GM19452 (cell line): ENCODE measurements around the gene ERN2.

Experiments used
- ATAC-seq: cut with Tn5 transposase; IDR thresholded peaks from one replicate; pipeline ENCODE4 v1.9.1; 2021; ENCODE audit not compliant: unreplicated experiment

The ERN2 gene

DNA sequence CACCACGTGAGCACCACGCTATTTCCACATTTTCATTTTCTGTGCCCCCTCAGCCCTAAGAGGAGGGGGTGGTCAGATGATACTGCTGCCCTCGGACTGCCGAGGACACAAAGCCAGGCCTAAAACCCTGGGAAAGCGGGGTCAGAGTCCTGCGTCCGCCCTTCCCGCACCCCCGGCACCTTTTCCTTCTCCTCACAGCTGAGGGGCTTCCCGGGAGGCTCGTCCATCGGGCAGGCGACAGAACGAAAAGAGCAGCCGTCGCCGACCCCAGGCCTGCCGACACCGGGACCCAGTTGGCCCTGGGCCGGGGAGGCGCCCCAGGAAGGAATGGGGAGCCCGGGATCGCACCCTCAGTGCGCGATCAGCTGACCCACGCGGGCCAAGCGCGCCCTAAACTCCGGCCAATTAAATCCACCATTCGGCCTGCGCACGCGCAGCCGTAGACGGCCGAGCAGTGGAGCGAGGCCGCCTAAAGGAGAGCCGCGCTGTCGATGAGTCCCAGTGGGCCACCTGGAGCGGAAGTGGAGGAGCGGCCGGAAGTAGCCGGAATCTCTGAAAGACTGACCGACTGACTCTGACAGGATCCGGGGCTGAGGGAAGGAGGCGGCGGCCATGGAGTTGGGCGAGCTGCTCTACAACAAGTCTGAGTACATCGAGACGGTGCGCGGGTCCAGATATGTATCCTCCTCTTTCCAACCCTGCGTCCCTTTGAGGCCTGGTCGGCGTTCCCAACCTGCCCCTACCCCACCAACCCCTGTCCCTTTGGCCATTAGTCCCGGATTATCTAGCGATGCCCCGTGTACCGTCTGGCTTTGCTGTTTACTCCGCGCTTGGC is 71.9 kb downstream of the ERN2 start, which contains the start of the genes DCTN5 and PALB2:
DCTN5 (plus strand) TSS at position 536 of the 835 bp plus-strand sequence; CDS start at position 613, 77 bp downstream.
PALB2 (minus strand) TSS at position 380 of the 835 bp plus-strand sequence; CDS start at position 227, 153 bp downstream.
- ATAC-seq = peak; percentile 96

DNA sequence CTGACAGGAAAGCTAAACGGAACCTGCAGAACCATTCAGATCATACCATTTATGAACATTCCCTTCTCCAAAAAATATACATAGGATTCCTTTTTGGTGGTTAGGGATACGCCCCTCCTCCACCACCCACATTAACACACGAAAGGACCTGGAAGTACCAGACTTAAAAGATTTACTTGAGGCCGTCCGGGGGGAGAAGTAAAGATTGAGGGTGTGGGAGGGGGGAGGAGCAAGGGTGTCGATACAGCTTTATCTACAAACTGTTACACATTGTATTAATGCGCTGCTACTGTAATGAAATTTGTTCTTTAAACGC is 72.4 kb downstream of the ERN2 start:
- no peak for ATAC-seq
